NT2/D1 (cell line): ENCODE data around the gene ZNF488.

ENCODE experiments used
- SUZ12 ChIP-seq: IDR thresholded peaks from 2 replicates; pipeline ENCODE4 v1.6.1; 2011; ENCODE audit not compliant: insufficient read length, insufficient read depth; ENCODE audit errors: extremely low read depth
- ZNF274 ChIP-seq: IDR thresholded peaks from 2 replicates; pipeline ENCODE4 v1.6.1; 2011; ENCODE audit warnings: mild to moderate bottlenecking, low read depth, low read length

GRCh38 chr10:47351899-47352815 lies 31.9 kb downstream of the ZNF488 start:
- TF ChIP-seq SUZ12 (no peak), ZNF274 (no peak)
